Measurements from ENCODE around the gene IL15RA. TPM values are rescaled to one million over a fixed set of nuclear protein-coding genes. Genes with fewer than 3 reads are reported as not detected.

Gene IL15RA
- total RNA-seq, 1 donor from 2014 or later, result not detected

DNA sequence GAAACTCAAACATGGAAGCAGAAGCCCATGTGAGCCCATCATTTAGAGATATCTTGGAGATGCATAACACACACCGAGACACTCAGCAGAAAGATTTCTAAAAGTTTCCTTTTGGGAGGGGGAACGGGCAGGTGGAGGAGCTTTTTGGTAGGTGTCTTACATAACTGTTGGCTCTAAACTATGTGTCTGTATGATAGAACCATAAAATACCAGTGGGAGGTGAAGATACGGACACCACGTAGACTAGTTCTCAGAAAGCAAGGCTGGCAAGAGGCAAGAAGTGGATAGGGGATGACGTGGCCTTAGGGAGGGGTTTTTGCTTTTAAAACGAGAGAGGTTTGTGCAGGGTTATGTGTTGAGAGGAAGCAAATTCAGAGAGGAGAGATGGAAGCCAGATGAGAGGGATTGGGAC lies 36.5 kb downstream of the IL15RA start:
- H3K9me3 Mint-ChIP-seq (ENCODE audit: unreplicated experiment), result peaks cover 4% of the 10 kb centered on the region
- TF ChIP-seq, protein P1, sequence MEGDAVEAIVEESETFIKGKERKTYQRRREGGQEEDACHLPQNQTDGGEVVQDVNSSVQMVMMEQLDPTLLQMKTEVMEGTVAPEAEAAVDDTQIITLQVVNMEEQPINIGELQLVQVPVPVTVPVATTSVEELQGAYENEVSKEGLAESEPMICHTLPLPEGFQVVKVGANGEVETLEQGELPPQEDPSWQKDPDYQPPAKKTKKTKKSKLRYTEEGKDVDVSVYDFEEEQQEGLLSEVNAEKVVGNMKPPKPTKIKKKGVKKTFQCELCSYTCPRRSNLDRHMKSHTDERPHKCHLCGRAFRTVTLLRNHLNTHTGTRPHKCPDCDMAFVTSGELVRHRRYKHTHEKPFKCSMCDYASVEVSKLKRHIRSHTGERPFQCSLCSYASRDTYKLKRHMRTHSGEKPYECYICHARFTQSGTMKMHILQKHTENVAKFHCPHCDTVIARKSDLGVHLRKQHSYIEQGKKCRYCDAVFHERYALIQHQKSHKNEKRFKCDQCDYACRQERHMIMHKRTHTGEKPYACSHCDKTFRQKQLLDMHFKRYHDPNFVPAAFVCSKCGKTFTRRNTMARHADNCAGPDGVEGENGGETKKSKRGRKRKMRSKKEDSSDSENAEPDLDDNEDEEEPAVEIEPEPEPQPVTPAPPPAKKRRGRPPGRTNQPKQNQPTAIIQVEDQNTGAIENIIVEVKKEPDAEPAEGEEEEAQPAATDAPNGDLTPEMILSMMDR (IDR thresholded peaks at IDR 0.05; ENCODE audit: partially characterized antibody, unreplicated experiment), result no peak
- H3K36me3 Mint-ChIP-seq (ENCODE audit: unreplicated experiment), result no peaks in the 10 kb centered on the region
- H3K4me3 Mint-ChIP-seq (ENCODE audit: unreplicated experiment), result no peak overlapping the region
- H3K27me3 Mint-ChIP-seq (ENCODE audit: unreplicated experiment), result peaks cover 2% of the 10 kb centered on the region
- no peak for DNase-seq
- peaks cover 3% of the 10 kb centered on the region for H3K4me1 Mint-ChIP-seq (ENCODE audit: low read depth, unreplicated experiment)
- H3K27ac Mint-ChIP-seq (ENCODE audit: unreplicated experiment), result no peak overlapping the region

DNA sequence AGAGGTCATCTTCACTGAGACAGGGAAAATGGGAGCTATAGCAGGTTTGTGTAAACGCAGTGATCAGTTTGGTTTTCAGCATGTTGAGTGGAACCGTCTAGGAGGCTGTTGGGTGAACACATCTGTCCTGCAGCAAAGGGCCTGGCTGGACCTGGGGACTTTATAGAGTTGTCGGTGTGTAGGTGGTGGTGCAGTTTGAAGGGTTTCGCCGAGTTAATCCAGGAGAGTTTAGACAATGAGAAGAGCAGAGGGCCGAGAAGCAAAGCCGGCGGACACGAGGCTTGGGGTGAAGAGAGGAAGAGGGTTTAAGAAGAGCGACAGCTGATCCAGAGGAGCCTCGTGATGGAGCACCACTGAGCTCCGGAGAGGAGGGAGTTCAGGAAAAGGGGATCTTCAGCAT lies 39.1 kb downstream of the IL15RA start:
- Mint-ChIP-seq H3K4me3 (ENCODE audit: unreplicated experiment) (no peak overlapping the region), H3K36me3 (ENCODE audit: unreplicated experiment) (no peaks in the 10 kb centered on the region), H3K27ac (ENCODE audit: unreplicated experiment) (no peak overlapping the region)

DNA sequence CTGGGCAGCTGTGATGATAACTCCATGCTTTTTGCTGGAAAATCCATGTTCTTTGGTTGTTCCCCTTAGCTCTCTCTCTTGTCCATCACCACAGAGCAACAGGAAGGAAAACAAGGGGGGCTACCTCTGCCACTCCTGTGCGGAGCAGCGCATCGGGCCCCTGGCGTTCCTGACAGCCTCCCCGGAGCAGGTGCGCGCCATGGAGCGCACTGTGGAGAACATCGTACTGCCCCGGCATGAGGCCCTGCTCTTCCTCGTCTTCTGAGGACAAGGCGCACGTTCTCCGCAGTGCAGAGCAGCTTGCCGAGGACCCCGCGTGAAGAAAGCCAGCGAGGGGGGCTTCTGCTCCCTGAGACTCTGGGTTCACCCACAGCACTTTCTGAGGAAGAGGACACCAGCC lies 40.3 kb downstream of the IL15RA start:
- Mint-ChIP-seq H3K27me3 (ENCODE audit: unreplicated experiment) (peaks cover 2% of the 10 kb centered on the region), H3K27ac (ENCODE audit: unreplicated experiment) (no peak overlapping the region), H3K4me3 (ENCODE audit: unreplicated experiment) (no peak overlapping the region), H3K9me3 (ENCODE audit: unreplicated experiment) (peaks cover 4% of the 10 kb centered on the region), H3K36me3 (ENCODE audit: unreplicated experiment) (no peaks in the 10 kb centered on the region), H3K4me1 (ENCODE audit: low read depth, unreplicated experiment) (no peaks in the 10 kb centered on the region)
- TF ChIP-seq, protein P1 (IDR thresholded peaks at IDR 0.05; ENCODE audit: partially characterized antibody, unreplicated experiment), result no peak
- DNase-seq, result no peak

More for the DNA sequence above, 39.1 kb downstream of the IL15RA start:
- Mint-ChIP-seq H3K4me1 (ENCODE audit: low read depth, unreplicated experiment) (no peaks in the 10 kb centered on the region), H3K9me3 (ENCODE audit: unreplicated experiment) (peaks cover 4% of the 10 kb centered on the region), H3K27me3 (ENCODE audit: unreplicated experiment) (peaks cover 2% of the 10 kb centered on the region)
- DNase-seq, result no peak
- TF ChIP-seq, protein P1 (IDR thresholded peaks at IDR 0.05; ENCODE audit: partially characterized antibody, unreplicated experiment), result no peak

DNA sequence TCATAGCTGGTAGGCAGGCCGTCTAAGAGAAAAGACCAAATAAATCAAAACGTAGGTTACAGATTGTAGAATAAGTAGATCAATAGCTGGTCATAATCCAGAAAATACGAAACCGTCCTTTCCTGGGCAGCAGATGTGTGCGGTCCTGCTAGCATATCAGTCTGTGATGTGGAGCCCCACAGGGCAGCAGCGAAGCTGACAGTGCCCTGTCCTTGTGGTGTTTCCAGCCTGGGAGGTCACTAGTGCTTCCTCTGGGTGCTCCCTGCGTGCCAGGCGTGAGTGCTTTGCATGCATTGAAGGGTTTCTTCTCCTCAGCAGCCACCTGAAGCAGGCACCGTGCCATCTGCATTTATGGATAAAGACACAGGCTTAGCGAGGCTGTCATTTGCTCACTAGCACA lies 41.7 kb downstream of the IL15RA start:
- no peaks in the 10 kb centered on the region for H3K36me3 Mint-ChIP-seq (ENCODE audit: unreplicated experiment)
- H3K9me3 Mint-ChIP-seq (ENCODE audit: unreplicated experiment), result peaks cover 4% of the 10 kb centered on the region
- H3K27ac Mint-ChIP-seq (ENCODE audit: unreplicated experiment), result no peak overlapping the region
- no peak for DNase-seq
- H3K27me3 Mint-ChIP-seq (ENCODE audit: unreplicated experiment), result peaks cover 2% of the 10 kb centered on the region
- TF ChIP-seq, protein P1 (IDR thresholded peaks at IDR 0.05; ENCODE audit: partially characterized antibody, unreplicated experiment), result no peak
- no peak overlapping the region for H3K4me3 Mint-ChIP-seq (ENCODE audit: unreplicated experiment)
- no peaks in the 10 kb centered on the region for H3K4me1 Mint-ChIP-seq (ENCODE audit: low read depth, unreplicated experiment)

DNA sequence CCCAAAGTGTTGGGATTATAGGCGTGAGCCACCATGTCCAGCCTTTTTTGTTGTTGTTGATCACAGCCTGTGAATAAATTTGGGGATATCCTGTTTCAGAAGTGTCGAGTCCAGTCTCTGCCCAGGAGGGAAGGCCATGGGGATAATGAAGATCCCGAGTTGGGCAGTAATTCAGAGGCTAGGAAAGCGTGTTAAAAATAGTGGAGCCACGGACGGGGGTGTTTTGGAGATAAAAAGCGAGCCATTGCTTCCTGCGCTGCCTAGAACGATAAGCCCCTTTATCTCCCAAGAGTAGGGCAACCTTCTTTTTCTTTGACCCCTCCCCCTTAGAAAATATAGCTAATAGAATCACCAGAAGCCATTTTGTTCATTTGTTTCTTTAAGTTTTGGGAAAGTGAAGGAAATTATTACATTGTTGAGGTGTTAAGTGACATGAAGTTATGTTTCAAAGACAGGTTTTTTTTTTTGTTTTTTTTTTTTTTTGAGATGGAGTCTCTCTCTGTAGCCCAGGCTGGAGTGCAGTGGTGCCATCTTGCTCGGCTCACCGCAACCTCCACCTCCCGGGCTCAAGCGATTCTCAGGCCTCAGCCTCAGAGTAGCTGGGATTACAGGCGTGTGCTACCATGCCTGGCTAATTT lies 43.3 kb downstream of the IL15RA start:
- no peak overlapping the region for H3K27ac Mint-ChIP-seq (ENCODE audit: unreplicated experiment)
- no peaks in the 10 kb centered on the region for H3K36me3 Mint-ChIP-seq (ENCODE audit: unreplicated experiment)
- H3K4me3 Mint-ChIP-seq (ENCODE audit: unreplicated experiment), result no peak overlapping the region
- peaks cover 4% of the 10 kb centered on the region for H3K9me3 Mint-ChIP-seq (ENCODE audit: unreplicated experiment)
- TF ChIP-seq, protein P1 (IDR thresholded peaks at IDR 0.05; ENCODE audit: partially characterized antibody, unreplicated experiment), result no peak
- DNase-seq, result no peak
- no peaks in the 10 kb centered on the region for H3K4me1 Mint-ChIP-seq (ENCODE audit: low read depth, unreplicated experiment)
- peaks cover 2% of the 10 kb centered on the region for H3K27me3 Mint-ChIP-seq (ENCODE audit: unreplicated experiment)
